Chondrocyte (in vitro differentiated cells): Measurements from ENCODE around the gene PYGM. TPM values are rescaled to one million over a fixed set of nuclear protein-coding genes. Genes with fewer than 3 reads are reported as not detected.

Source experiments
- DNase-seq: peaks from one replicate; pipeline ENCODE4 v3.0.0; 2021; ENCODE audit warnings: mixed read lengths, low spot score
- H3K27ac Mint-ChIP-seq: one replicate; pipeline ENCODE4 v1.8.0; 2021; ENCODE audit warnings: mild to moderate bottlenecking, moderate library complexity, mixed read lengths; ENCODE audit not compliant: unreplicated experiment
- H3K27me3 Mint-ChIP-seq: 2 replicates; pipeline ENCODE4 v1.8.0; 2021; ENCODE audit warnings: low read depth, mixed read lengths
- H3K36me3 Mint-ChIP-seq: 2 replicates; pipeline ENCODE4 v1.8.0; 2021; ENCODE audit warnings: low read depth, mixed read lengths
- H3K4me1 Mint-ChIP-seq: 2 replicates; pipeline ENCODE4 v1.8.0; 2021; ENCODE audit warnings: low read depth, mild to moderate bottlenecking, mixed read lengths
- H3K4me3 Mint-ChIP-seq: one replicate; pipeline ENCODE4 v1.8.0; 2021; ENCODE audit warnings: mild to moderate bottlenecking, moderate library complexity, mixed read lengths; ENCODE audit not compliant: unreplicated experiment
- H3K9me3 Mint-ChIP-seq: 2 replicates; pipeline ENCODE4 v1.8.0; 2021; ENCODE audit warnings: low read depth, mixed read lengths
- CTCF ChIP-seq: fragments of 200-600 bp; sonication (generic); IDR thresholded peaks from 2 replicates; pipeline ENCODE4 v1.5.0; 2021; ENCODE audit warnings: antibody characterized with exemption, mild to moderate bottlenecking, moderate library complexity
- total RNA-seq: library from RNA; stranded (reverse); gene quantifications from 3 replicates; pipeline ENCODE4 v1.2.1, GENCODE V29; 2021

Gene PYGM
- total RNA-seq, 1 donor from 2014 or later, result 1.6 TPM

- no peak for TF ChIP-seq CTCF
- peak overlapping the region; percentile 86 for H3K27ac Mint-ChIP-seq
- H3K4me3 Mint-ChIP-seq, result peak overlapping the region; percentile 68
- H3K27me3 Mint-ChIP-seq, result no peaks in the 10 kb centered on the region
- no peak for DNase-seq
- no peaks in the 10 kb centered on the region for H3K9me3 Mint-ChIP-seq
- H3K36me3 Mint-ChIP-seq, result no peaks in the 10 kb centered on the region
- peaks cover 22% of the 10 kb centered on the region for H3K4me1 Mint-ChIP-seq
These were observed 14.6 kb downstream of the PYGM start for GRCh38 chr11:64745189-64745520.

GRCh38 chr11:64744544-64745188 is 15.1 kb downstream of the PYGM start:
- Mint-ChIP-seq H3K36me3 (no peaks in the 10 kb centered on the region), H3K27ac (no peak overlapping the region), H3K27me3 (no peaks in the 10 kb centered on the region), H3K4me1 (peaks cover 22% of the 10 kb centered on the region), H3K9me3 (no peaks in the 10 kb centered on the region), H3K4me3 (peak overlapping the region; percentile 75)
- no peak for TF ChIP-seq CTCF
- DNase-seq, result no peak

- H3K4me3 Mint-ChIP-seq, result peak within 1 kb of the TSS; percentile 75
- no peaks in the 10 kb centered on the region for H3K9me3 Mint-ChIP-seq
- no peak for DNase-seq
- H3K36me3 Mint-ChIP-seq, result no peaks in the 10 kb centered on the region
- peak within 1 kb of the TSS; percentile 80 for H3K27ac Mint-ChIP-seq
- H3K4me1 Mint-ChIP-seq, result peaks cover 22% of the 10 kb centered on the region
- no peaks in the 10 kb centered on the region for H3K27me3 Mint-ChIP-seq
- TF ChIP-seq CTCF, result peak; percentile 75
These were observed 15.9 kb downstream of the PYGM start, which contains the start of gene RASGRP2 for GRCh38 chr11:64743591-64744543. Gene RASGRP2 (minus strand): TSS chr11:64744142. CDS start chr11:64742866, 1,276 bp downstream.

- Mint-ChIP-seq H3K27ac (no peak overlapping the region), H3K4me1 (peaks cover 15% of the 10 kb centered on the region), H3K27me3 (no peaks in the 10 kb centered on the region), H3K4me3 (peak overlapping the region; percentile 41), H3K36me3 (no peaks in the 10 kb centered on the region), H3K9me3 (no peaks in the 10 kb centered on the region)
- TF ChIP-seq CTCF, result peak; percentile 90
- DNase-seq, result no peak
These were observed 16.7 kb downstream of the PYGM start for GRCh38 chr11:64742889-64743590.
